ENCODE results near the gene POLR2F. TPM values are rescaled to one million over a fixed set of nuclear protein-coding genes. Genes with fewer than 3 reads are reported as not detected.

Gene POLR2F
- total RNA-seq, 1 donor from 2014 or later = 63.0 TPM

DNA sequence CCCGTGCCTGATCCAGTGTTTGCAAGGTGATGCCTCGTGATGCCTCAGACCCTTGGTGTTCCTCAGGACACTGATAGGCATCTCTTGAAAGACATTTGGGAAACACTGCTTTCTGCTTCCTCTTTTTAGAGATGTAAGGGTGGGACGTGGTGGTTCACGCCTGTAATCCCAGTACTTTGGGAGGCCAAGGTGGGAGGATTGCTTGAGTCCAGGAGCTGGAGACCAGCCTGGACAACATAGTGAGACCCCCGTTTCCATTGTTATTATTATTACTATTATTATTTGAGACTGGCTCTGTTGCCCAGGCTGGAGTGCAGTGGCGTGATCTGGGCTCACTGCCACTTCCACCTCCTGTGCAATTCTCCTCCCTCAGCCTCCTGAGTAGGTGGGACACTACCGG lies 37.4 kb downstream of the POLR2F start:
- Mint-ChIP-seq H3K4me1 (ENCODE audit: low read depth) (no peaks in the 10 kb centered on the region), H3K36me3 (ENCODE audit: low read depth) (no peaks in the 10 kb centered on the region), H3K9me3 (ENCODE audit: low read depth) (no peaks in the 10 kb centered on the region), H3K27me3 (ENCODE audit: low read depth) (no peaks in the 10 kb centered on the region), H3K27ac (ENCODE audit: unreplicated experiment) (no peak overlapping the region), H3K4me3 (ENCODE audit: unreplicated experiment) (no peak overlapping the region)
- TF ChIP-seq, protein P1, sequence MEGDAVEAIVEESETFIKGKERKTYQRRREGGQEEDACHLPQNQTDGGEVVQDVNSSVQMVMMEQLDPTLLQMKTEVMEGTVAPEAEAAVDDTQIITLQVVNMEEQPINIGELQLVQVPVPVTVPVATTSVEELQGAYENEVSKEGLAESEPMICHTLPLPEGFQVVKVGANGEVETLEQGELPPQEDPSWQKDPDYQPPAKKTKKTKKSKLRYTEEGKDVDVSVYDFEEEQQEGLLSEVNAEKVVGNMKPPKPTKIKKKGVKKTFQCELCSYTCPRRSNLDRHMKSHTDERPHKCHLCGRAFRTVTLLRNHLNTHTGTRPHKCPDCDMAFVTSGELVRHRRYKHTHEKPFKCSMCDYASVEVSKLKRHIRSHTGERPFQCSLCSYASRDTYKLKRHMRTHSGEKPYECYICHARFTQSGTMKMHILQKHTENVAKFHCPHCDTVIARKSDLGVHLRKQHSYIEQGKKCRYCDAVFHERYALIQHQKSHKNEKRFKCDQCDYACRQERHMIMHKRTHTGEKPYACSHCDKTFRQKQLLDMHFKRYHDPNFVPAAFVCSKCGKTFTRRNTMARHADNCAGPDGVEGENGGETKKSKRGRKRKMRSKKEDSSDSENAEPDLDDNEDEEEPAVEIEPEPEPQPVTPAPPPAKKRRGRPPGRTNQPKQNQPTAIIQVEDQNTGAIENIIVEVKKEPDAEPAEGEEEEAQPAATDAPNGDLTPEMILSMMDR (IDR thresholded peaks at IDR 0.05) = no peak
- no peak for DNase-seq (ENCODE audit: low spot score)

DNA sequence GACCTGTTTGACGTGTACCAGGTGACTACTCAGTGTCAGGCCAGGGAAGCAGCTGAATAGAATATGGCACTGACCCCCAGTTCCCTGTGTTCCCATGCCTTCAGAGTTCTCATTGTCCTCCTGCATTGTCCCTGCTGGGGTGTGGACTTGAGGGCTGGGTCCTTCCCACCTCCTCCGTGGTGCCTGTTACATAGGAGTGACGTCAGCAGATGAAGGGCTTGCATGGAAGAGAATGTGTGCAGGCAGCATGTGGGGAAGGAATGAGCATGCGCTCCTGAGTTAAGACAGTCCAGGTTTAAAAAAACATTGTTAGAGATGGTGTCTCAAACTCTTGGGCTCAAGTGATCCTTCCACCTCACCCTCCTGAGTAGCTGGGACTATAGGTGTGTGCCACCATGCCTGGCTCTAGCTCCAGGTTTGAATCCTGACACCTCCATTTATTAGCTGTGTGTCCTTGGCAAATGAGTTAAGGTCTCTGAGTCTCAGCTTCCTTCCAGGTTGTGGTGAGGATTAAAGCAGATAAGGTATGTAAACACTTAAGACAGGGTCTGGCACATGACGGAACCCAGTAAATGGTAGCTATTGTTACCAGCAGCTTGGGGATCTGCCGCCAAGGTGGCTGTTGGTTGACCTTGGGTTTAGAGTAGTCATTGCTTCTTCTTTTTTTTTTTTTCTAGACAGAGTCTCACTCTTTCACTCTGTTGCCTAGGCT lies 38.4 kb downstream of the POLR2F start:
- Mint-ChIP-seq H3K27ac (ENCODE audit: unreplicated experiment) (no peak overlapping the region), H3K36me3 (ENCODE audit: low read depth) (no peaks in the 10 kb centered on the region), H3K27me3 (ENCODE audit: low read depth) (no peaks in the 10 kb centered on the region), H3K4me3 (ENCODE audit: unreplicated experiment) (no peak overlapping the region), H3K4me1 (ENCODE audit: low read depth) (no peaks in the 10 kb centered on the region), H3K9me3 (ENCODE audit: low read depth) (no peaks in the 10 kb centered on the region)
- TF ChIP-seq, protein P1 (IDR thresholded peaks at IDR 0.05) = no peak
- no peak for DNase-seq (ENCODE audit: low spot score)

DNA sequence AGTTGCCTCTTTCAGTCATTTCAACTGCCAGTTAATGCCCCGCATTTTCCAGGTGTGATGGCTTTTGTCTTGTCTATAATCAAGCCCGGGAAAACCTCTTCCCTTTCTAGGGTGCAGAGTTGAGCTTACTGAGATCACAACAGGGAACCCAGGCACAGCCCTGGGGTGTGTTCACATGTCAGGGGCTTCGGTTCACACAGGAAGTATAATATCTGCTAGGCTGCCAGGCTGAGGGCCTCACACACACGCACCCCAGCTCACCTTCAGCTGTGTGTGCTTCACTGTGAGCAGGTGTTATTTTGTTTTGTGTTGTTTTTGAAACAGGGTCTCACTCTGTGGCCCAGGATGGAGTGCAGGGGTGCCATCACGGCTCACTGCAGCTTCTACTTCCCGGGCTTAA lies 40.5 kb downstream of the POLR2F start:
- TF ChIP-seq, protein P1 (IDR thresholded peaks at IDR 0.05) = no peak
- Mint-ChIP-seq H3K27me3 (ENCODE audit: low read depth) (peaks cover 5% of the 10 kb centered on the region), H3K36me3 (ENCODE audit: low read depth) (no peaks in the 10 kb centered on the region), H3K9me3 (ENCODE audit: low read depth) (no peaks in the 10 kb centered on the region), H3K4me3 (ENCODE audit: unreplicated experiment) (no peak overlapping the region), H3K4me1 (ENCODE audit: low read depth) (peaks cover 3% of the 10 kb centered on the region), H3K27ac (ENCODE audit: unreplicated experiment) (no peak overlapping the region)
- no peak for DNase-seq (ENCODE audit: low spot score)

DNA sequence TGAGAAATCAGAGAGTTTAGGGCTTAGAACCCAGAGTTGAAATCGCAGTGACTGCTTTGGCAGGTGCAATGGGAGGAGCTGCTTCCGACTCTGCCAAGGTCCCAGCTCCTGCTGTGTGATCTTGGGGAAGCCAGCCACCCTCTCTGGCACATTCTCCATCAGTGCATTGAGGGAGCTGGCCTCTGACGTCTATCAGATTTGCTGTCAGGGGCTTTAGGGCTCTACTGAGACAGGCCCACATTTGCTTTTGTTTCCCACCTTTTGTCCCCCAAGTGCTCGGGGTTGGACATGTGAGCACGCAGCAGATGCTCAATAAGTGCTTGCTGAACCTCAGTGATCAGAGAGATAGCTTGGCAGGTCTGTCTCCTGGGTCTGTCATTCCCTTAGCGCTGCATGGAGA lies 41.5 kb downstream of the POLR2F start:
- no peaks in the 10 kb centered on the region for H3K9me3 Mint-ChIP-seq (ENCODE audit: low read depth)
- H3K36me3 Mint-ChIP-seq (ENCODE audit: low read depth) = no peaks in the 10 kb centered on the region
- H3K27ac Mint-ChIP-seq (ENCODE audit: unreplicated experiment) = no peak overlapping the region
- peaks cover 4% of the 10 kb centered on the region for H3K4me1 Mint-ChIP-seq (ENCODE audit: low read depth)
- no peak overlapping the region for H3K4me3 Mint-ChIP-seq (ENCODE audit: unreplicated experiment)
- DNase-seq (ENCODE audit: low spot score) = no peak
- TF ChIP-seq, protein P1 (IDR thresholded peaks at IDR 0.05) = no peak
- peaks cover 5% of the 10 kb centered on the region for H3K27me3 Mint-ChIP-seq (ENCODE audit: low read depth)

DNA sequence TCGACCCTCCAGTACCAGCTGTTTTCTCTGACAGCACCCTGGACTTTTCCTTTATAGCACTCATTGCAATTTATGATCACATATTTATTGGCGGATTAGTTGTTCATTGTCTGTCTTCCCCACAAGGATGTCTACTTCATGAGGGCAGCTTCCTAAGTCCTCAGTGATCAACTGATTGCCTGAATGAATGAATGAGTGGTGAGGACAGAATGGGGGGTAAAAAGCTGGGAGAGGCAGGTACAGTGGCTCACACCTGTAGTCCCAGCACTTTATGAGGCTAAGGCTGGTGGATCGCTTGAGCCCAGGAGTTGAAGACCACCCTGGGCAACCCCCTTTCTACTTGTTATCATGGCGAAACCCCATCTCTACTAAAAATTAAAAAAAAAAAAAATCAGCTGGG lies 42.0 kb downstream of the POLR2F start:
- H3K36me3 Mint-ChIP-seq (ENCODE audit: low read depth) = no peaks in the 10 kb centered on the region
- peaks cover 7% of the 10 kb centered on the region for H3K4me1 Mint-ChIP-seq (ENCODE audit: low read depth)

More for the DNA sequence above, 42.0 kb downstream of the POLR2F start:
- Mint-ChIP-seq H3K4me3 (ENCODE audit: unreplicated experiment) (no peak overlapping the region), H3K9me3 (ENCODE audit: low read depth) (no peaks in the 10 kb centered on the region), H3K27me3 (ENCODE audit: low read depth) (peaks cover 5% of the 10 kb centered on the region), H3K27ac (ENCODE audit: unreplicated experiment) (no peak overlapping the region)
- TF ChIP-seq, protein P1 (IDR thresholded peaks at IDR 0.05) = no peak
- no peak for DNase-seq (ENCODE audit: low spot score)

All from chondrocyte (in vitro differentiated cells).